Measurements from ENCODE around the gene MCF2L2.
"Not testable (repeated sequence)": the region's sequence is repeated elsewhere in the genome, so short reads cannot be mapped to it uniquely, and the experiment has no call there.

Gene MCF2L2

DNA sequence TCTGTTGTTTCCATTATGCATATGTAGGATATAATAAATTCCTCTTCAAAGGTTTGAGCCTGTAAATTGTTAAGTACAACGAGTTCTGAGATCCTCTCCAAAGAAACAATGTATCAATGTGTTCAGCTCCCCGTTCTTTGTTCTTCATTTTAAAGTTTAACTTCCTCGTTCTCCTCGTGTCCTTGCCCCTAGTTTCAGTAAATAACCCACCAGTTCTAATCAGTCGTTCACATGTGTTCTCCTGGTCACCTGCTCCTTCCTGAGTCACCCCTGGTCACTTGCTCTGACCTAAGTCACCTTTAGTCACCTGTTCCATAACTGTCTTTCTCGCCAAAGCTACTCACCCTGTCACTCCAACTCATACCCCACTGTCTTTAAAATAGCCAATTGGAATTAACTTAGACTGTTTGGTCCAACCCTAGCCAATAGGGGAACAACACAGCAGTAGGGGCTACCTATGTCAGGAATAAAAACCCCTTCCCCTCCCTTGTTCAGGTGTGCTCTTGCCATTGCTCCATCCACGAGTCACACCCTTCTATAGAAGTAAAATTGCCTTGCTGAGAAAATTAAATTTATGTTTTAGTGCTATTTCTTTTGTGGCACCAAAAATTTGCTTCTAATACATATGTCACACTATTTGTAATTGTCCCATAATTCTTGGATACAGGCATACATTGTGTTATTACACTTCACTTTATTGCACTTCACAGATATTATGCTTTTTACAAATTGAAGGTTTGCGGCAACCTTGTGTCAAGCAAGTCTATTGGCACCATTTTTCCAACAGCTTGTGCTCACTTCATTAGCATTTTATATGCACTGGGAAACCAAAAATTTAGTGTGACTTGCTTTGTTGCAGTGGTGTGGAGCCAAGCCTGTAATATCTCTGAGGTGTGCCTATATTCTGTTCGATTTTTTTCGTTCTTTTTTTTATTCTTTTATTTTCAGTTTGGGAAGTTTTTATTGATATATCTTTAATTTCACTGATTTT lies 15.3 kb upstream of the MCF2L2 start:
- DNase-seq (ENCODE audit: low read depth): no peak

DNA sequence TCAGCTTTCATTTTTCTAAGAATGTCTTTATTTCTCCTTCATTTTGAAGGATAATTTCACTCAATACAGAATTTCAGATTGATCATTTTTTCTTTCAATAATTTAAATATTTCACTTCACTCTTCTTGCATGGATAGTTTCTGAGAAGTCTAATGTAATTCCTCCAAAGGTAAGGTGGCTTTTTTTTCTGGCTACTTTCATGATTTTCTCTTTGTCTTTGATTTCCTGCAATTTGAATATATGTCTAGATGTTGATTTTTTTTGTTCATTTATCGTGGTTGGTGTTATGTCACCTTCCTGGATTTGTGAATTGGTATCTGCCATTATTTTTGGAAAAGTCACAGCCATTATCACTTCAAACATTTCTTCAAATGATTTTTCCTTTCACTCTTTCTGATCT lies 14.6 kb upstream of the MCF2L2 start:
- DNase-seq (ENCODE audit: low read depth): no peak

DNA sequence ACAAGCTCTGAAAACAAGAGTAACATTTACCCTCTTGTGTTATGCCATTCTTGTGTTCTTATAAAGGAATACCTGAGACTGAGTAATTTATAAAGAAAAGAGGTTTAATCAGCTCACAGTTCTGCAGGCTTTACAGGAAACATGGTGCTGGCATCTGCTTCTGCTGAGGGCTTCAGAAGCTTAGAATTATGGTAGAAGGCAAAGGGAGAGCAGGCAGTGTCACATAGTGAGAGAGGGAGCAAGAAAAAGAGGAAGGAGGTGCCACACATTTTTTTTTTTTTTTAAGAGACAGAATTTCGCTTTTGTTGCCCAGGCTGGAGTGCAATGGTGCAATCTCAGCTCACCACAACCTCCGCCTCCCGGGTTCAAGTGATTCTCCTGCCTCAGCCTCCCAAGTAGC lies 12.1 kb upstream of the MCF2L2 start:
- not testable (repeated sequence) for DNase-seq (ENCODE audit: low read depth)

DNA sequence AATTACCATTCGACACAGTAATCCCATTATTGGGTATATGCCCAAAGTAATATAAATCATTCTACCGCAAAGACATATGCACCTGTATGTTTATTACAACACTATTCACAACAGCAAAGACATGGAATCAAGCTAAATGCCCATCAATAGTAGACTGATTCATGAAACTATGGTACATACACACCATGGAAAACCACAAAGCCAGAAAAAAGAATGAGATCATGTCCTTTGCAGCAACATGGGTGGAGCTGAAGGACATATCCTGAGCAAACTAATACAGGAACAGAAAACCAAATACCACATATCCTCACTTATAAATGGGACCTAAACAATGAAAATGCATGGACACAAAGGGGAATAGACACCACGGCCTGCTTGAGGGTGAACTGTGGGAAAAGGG lies 11.1 kb upstream of the MCF2L2 start:
- peak; percentile 33 for DNase-seq (ENCODE audit: low read depth)

DNA sequence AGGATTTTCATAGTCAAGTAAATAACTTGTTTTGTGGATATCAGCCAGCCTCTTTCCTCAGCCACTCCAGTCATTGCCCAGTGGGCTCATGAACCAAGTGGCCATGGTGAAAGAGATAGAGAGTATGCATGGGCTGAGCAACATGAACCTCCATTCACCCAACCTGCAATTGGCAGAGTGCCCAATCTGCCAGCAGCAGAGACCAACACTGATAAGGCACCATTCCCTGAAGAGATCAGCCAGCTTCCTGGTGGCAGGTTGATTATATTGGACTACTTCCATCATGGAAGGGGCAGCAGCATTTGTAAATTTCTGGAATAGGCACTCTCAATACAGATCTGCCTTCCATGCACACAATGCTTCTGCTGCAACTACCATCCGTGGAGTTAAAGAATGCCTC lies 10.3 kb upstream of the MCF2L2 start:
- DNase-seq (ENCODE audit: low read depth): no peak

DNA sequence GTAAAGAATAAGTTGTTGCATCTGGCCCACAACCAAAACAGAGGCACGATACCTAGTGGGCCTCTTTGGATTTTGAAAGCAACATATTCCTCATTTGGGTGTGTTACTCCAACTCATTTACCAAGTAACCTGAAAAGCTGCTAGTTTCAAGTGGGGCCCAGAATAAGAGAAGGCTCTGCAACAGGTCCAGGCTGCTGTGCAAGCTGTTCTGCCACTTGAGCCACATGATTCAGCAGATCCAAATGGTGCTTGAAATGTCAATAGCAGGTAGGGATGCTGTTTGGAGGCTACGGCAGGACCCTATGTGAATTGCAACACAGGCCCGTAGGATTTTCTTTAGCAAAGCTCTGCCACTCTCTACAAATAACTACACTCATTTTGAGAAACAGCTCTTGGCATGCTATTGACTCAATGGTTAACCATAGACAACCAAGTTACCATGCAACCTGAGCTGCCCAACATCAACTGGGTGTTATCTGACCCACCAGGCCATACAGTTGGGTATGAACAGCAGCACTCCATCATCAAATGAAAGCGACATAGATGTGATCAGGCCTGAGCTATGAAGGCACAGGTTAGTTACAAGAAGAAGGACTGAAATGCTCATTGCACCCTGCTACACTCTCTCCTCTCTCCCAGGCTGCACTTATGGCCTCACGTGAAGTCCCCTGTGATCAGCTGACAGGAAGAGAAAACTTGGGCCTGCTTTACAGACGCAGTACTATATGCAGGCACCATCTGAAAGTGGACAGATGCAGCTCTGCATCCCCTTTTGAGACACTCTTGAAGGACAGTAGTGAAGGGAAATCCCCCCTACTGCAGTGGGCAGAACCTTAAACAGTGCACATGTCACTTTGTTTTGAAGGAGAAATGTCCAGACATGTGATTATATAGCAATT lies 9.5 kb upstream of the MCF2L2 start:
- no peak for DNase-seq (ENCODE audit: low read depth)

DNA sequence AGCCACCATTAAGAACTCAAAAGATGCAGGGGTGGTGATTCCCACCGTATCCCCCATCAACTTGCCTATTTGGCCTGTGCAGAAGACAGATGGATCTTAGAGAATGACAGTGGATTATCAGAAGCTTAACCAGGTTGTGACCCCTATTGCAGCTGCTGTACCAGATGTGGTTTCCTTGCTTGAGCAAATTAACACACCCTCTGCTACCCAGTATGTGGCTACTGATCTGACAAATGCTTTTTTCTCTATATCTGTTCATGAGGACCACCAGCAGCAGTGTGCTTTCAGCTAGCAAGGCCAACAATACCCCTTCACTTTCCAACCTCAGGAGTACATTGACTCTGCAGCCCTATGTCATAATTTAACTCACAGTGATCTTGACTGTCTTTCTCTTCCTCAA lies 8.6 kb upstream of the MCF2L2 start:
- DNase-seq (ENCODE audit: low read depth): no peak

DNA sequence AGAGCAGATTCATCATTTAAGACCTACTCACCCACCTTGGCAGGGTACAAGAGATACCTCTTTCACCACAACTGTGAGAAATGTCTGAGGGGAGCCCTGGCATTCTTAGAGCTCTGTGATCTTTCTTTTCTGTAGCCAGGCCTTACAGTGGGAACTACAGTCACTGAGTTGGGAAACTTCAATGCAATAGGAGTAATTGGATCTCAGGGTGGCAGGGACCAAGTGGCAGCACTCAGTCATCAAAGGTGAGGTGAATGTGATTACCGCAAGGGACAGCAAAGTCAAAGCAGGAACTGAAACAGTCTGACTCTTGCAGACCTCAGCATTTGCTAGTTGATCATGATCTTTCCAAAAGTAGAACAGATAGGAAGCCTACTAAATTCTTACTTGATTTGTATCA lies 7.2 kb upstream of the MCF2L2 start:
- no peak for DNase-seq (ENCODE audit: low read depth)

DNA sequence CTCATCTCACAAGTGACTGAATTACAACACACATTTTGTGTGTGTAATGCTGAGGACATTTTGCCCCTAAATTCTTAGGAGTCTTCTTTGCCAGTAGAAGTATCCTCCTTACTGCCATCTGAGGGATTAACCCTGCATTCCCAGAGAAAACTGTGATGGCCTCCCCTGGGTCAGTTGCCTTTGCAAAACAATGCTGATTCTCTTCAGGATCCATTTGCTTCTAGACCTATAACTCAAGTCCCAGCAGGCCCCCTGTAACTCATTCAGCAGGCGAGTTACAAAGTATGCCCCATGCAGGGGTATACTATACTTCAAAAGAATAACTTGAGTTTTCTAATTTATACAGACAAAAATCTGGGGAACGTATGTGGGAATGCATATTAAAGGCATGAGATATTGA lies 6.6 kb upstream of the MCF2L2 start:
- no peak for DNase-seq (ENCODE audit: low read depth)

DNA sequence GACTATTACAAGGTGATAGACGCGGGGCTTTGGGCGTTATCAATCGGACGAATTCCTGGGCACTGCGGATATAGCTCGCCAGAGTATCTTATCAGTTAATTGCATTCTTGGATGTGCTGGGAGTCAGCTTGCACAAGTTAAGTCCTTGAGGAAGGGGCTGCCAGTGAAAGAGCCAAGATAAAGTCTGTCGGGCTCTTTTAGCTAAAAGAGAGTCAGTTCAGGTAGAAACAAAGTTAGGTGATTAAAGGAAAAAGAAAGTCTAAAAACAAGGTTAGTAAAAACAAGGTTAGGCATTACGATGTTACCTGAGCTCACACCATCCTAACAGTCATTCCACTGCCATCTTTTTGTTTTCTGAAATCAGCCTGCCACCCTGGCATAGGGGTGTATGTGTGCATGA lies 6.1 kb upstream of the MCF2L2 start:
- DNase-seq (ENCODE audit: low read depth): no peak

DNA sequence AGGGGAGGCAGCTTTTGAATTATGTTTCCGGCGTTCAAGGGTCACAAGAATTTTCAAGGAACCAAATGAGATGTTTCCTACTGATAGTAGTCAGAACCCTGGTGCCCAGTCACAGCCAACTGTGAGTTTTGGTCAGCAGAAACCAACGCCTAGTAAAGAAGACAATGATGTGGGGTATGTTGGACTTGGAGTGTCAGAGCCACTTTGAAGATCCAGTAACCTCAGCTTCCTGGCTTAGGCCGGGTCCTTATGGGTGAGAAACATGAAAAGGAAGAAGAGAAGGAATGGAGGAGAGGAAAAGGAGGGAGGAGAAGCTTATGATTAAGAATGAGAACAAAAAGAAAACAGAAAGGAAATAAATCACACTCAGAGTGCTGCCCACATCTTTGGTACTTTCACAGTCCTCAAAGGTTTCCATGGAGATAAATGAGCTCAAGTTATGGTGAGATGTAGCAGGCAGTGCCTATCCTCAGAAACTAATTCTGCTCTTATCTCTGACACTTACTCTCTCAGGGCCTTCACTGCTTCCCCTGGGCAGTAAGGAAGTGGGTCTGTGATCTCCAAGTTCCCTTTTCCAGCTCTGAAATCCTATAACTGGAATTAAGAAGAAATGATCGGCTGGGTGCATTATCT lies 2.0 kb upstream of the MCF2L2 start:
- DNase-seq (ENCODE audit: low read depth): no peak

DNA sequence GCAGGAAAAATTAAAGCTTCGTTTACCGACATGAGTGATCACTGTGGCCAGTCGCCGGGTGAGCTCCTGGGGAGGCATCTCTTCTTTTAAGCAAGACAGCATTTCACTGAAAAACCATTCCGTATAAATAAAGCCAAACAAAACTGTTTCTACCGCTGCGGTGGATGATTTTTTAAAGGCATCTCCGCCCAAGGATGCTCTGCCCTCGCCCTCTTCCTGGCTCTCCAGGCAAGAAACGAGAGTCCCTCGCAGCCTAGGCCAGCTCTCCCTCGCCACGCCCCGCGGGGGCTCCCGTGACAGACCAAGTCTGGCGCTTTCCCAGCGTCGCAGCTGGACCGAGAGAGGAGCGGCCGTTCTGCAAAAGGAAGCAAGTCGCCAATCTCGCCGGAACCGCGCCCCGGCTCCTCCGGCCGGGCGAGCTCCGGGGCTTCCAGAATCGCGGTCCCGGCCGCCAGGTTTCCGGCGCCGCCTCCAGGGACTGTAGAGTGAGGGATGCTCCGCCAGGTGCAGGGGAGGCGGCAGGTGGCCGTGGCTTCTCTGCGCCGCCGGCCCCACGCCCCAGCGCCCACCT lies 458 bp downstream of the MCF2L2 start:
- DNase-seq (ENCODE audit: low read depth): peak; percentile 52

DNA sequence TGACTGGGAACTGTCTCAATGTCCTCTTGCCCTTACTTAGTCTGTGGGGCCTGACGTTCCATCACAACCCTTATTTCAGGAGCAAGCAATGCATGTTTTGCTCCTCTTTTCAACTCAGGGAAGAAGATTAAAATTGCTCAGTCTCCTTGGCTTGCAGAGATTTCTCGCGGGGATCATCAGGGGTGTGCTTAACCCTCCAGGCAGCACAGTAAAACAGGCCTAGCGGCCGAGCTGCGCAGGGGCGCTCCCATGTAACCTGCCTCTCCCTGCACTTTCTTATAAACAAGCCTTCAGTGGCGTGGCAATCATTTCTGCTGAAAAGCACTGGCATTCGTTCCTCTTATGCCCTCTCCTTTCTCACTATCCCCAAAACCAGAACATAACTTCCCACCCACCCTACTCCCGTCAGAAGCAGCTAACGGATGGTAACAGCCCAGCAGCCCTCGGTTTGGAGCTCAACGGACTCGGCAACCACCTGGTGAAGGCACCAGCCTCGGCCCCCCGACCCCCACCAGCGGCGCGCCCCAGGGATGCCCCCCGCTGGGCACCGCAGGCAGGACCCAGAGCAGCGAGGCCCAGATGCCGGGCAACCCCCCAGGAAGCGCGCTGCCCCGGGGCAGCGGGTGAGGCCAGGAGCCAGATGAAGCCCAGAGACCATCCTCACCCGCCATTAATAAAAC lies 1.1 kb downstream of the MCF2L2 start:
- DNase-seq (ENCODE audit: low read depth): no peak

DNA sequence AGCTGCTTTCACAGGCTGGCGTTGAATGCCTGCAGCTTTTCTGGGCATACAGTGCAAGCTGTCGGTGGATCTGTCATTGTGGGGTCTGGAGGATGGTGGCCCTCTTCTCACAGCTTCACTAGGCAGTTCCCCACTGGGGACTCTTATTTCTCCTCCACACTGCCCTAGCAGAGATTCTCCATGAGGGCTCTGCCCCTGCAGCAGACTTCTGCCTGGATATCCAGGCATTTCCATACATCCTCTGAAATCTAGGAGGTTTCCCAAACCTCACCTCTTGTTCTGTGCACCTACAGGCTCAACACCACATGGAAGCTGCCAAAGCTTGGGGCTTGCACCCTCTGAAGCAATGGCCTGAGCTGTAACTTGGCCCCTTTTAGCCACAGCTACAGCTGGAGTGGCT lies 9.6 kb downstream of the MCF2L2 start:
- not testable (repeated sequence) for DNase-seq (ENCODE audit: low read depth)

DNA sequence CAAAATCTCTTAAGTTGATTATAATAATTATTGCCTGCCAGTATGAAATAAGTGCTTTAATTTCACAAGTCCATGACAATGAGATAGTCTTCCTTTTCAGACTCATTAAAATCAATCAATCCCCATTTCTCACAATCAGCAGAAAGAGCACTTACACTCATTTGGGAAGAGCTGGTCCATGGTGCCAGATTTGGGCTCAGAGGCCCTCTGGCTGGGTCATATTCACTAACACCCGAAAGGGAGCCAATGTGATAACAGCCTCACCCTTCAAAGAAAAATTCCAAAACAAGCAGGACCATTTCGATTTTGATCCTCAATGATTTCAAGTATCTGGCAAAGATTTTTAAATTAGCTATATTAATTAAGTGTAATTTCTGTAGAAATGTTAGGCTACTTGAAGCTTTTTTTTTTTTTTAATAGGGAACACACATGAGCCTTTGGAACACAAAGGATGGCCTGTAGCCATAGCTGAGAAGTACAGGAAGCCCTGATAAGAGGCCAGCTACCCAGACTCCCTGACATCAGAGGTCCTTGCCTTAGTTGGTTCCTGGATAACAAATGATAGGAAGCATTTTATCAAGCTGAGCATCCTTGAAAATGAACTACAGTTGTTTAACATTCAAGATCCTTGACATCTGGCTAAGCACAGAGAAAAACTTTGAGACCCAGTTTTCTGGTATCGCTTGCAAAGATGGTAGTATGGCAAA lies 17.1 kb downstream of the MCF2L2 start:
- DNase-seq (ENCODE audit: low read depth): no peak

DNA sequence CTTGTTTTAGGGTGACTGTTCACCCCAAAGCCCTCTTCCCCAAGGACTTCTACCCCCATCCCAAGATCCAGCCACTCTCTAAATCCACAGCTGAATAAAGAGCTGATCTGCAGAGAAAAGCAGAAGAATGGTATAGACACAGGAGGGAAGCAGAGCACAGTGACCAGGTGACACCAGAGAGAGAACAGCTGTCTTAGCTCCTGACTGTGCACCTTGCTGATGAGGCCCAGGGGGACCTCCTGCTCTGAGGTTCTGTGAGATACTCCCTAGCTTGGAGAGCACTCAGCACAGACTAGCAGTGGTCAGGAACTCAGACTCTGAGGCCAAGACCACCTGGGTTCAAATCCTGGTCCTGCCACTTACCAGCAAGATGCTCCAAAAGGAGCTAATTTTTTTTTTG lies 17.7 kb downstream of the MCF2L2 start:
- no peak for DNase-seq (ENCODE audit: low read depth)

DNA sequence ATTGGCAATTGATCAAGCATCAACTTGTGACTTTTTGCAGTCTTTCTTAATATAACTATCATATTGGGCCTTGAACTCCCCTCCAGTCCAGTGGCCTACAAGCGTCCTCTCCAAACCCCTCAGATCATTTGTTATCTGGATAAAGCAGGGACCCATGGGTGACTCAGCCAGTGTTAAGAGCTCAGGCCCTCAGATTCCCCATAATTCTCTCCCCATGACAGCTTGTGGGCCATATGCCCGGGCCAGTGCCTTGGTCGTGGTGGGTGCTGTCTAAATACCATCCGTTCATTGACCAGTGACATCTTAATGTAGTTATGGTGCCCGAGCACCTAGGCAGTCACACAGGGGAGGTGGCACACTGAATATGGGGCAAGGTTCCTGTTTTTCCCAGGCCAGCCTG lies 18.1 kb downstream of the MCF2L2 start:
- DNase-seq (ENCODE audit: low read depth): no peak

DNA sequence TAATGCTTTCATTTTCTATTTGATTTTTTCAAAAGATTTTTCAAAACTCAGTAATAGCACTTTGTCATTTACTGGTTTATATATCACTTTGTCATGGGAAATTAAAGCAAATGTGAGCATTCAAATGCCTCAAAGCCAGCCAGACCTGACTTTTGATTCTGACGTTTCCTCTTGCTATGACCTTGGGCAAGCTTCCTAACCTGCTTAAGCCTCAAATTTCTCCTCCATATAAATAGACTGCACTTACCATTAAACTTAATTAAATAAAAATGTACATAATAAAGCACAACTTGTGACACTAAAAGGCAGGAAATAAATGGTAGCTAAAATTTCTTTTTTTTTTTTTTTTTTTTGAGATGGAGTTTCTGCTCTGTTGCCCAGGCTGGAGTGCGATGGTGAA lies 19.2 kb downstream of the MCF2L2 start:
- DNase-seq (ENCODE audit: low read depth): no peak

DNA sequence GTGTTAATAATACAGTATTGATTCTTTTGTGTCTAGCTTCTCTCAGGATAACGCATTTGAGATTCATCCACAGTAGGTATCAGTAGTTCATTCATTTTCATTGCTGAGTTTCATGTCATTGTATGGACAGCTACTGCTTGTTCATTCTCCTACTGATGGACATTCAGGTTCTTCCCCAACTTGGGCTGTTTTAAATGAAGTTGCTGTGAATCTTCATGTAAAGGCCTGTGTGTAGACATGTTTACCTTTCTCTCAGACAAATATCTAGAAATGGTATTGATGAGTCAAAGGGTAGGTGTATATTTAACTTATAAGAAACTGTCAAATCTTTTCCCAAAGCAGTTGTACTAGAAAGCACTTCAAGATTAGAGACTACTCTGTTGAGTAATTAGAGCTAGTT lies 26.7 kb downstream of the MCF2L2 start:
- no peak for DNase-seq (ENCODE audit: low read depth)

DNA sequence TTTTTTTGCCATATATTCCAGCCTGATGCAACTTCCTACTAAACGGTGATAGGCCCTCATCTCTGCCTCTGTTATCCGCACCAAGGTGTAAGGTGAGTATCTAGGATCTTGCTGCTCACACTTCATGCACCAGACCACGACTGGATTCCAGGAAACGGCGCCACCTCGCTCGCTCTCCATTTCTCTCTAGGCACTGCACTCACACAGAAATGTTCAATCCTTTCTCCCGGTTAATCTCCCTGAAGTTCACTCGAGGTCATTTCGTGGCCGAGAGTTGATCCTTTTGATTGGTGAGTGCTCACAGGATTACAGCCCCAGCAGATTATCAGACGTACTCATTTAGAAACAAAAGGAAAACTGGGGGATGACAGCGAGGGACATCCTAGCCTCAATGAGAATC lies 28.1 kb downstream of the MCF2L2 start:
- DNase-seq (ENCODE audit: low read depth): no peak
